HCT116 (cell line): ENCODE data around the gene FAM131C. TPM values are rescaled to one million over a fixed set of nuclear protein-coding genes. Genes with fewer than 3 reads are reported as not detected.

Experiments
- ATAC-seq: fragments of 200-7000 bp; cut with Tn5 transposase; 2 replicates; pipeline ENCODE4 v1.9.1; 2020; ENCODE audit warnings: mild to moderate bottlenecking, moderate library complexity
- BruUV-seq: library from RNA; stranded (reverse); fragments of 400-500 nt; replicated peaks from 2 replicates; lab custom pipeline; 2021; lab: Mats Ljungman, UMichigan
- CTCF ChIA-PET: fragments of 300-600 bp; sonication (Branson Sonifier 250); formaldehyde crosslinking; loops from one replicate; lab custom pipeline; 2021; ENCODE audit warnings: antibody characterized with exemption; lab: Charles Lee
- POLR2A ChIA-PET: fragments of 300-600, 350-600 bp; sonication (Branson Sonifier 250); formaldehyde crosslinking; loops from one replicate; lab custom pipeline; 2021; ENCODE audit warnings: antibody characterized with exemption; lab: Charles Lee
- RAD21 ChIA-PET, 2 experiments: fragments of 300-600 bp; sonication (Branson Sonifier 250); formaldehyde crosslinking; loops; one replicate each; lab custom pipeline; 2023; ENCODE audit warnings: low total read pairs in 2 of 2; ENCODE audit not compliant: uncharacterized antibody in 2 of 2, unreplicated experiment in 2 of 2, low non-redundant PET in 1 of 2; lab: Charles Lee
- DNase-seq: peaks from one replicate; pipeline ENCODE4 v3.0.0-alpha.2; 2010; ENCODE audit warnings: low read depth, low spot score
- H2AFZ ChIP-seq: fragments of 200-600 bp; shearing (Covaris generic), sonication (generic); 2 replicates; pipeline ENCODE4 v1.6.1; 2017; ENCODE audit warnings: low read depth, mixed run types, mixed read lengths, antibody characterized with exemption, low read length; ENCODE audit not compliant: poor library complexity, severe bottlenecking
- H3K27ac ChIP-seq: 2 replicates; pipeline ENCODE4 v1.5.1; 2012; ENCODE audit warnings: low read depth, low read length
- H3K27me3 ChIP-seq: fragments of 200-600 bp; sonication (generic); 2 replicates; pipeline ENCODE4 v1.6.1; 2016; ENCODE audit warnings: mixed run types, low read length, mixed read lengths; ENCODE audit not compliant: insufficient read depth
- H3K36me3 ChIP-seq, 2 experiments: fragments of 200-500 bp in 1 of 2; fragments of 200-600 bp in 1 of 2; sonication (Bioruptor generic) in 1 of 2; sonication (generic) in 1 of 2; 2 replicates each; pipeline versions ENCODE4 v1.5.1 to v1.6.1; 2014 to 2016; ENCODE audit warnings: low read length in 2 of 2, inconsistent platforms in 1 of 2, mixed read lengths in 1 of 2, mixed run types in 1 of 2; ENCODE audit not compliant: insufficient read depth in 2 of 2, control insufficient read depth in 1 of 2
- H3K4me1 ChIP-seq, 2 experiments: fragments of 200-600 bp in 1 of 2; sonication (generic) in 1 of 2; 2 replicates each; pipeline versions ENCODE4 v1.5.1 to v1.6.1; 2012 to 2017; ENCODE audit warnings: low read length in 2 of 2, inconsistent platforms in 1 of 2, mild to moderate bottlenecking in 1 of 2, mixed read lengths in 1 of 2, mixed run types in 1 of 2, moderate library complexity in 1 of 2; ENCODE audit not compliant: insufficient read depth in 2 of 2, control insufficient read depth in 1 of 2
- H3K4me2 ChIP-seq: fragments of 200-600 bp; sonication (generic); 2 replicates; pipeline ENCODE4 v1.6.1; 2017; ENCODE audit warnings: mixed run types, low read length, mixed read lengths
- H3K4me3 ChIP-seq, 2 experiments: fragments of 200-600 bp in 1 of 2; sonication (generic) in 1 of 2; replicated peaks in 1 of 2; 2 replicates each; pipeline ENCODE4 v1.5.1; 2011 to 2016; ENCODE audit warnings: low read length in 2 of 2, control low read depth in 1 of 2, low read depth in 1 of 2, mild to moderate bottlenecking in 1 of 2, mixed read lengths in 1 of 2, mixed run types in 1 of 2
- H3K79me2 ChIP-seq: fragments of 200-600 bp; sonication (generic); 2 replicates; pipeline ENCODE4 v1.6.1; 2017; ENCODE audit warnings: mild to moderate bottlenecking, mixed run types, low read length, moderate library complexity, mixed read lengths; ENCODE audit not compliant: insufficient read depth
- H3K9ac ChIP-seq: fragments of 200-600 bp; sonication (generic); 2 replicates; pipeline ENCODE4 v1.6.1; 2016; ENCODE audit warnings: low read length, mixed read lengths
- H3K9me2 ChIP-seq: fragments of 200-600 bp; sonication (generic), shearing (Covaris generic); 2 replicates; pipeline ENCODE4 v1.6.1; 2017; ENCODE audit warnings: mixed run types, mild to moderate bottlenecking, moderate library complexity; ENCODE audit not compliant: insufficient read depth
- H3K9me3 ChIP-seq, 2 experiments: fragments of 200-500 bp in 1 of 2; fragments of 200-600 bp in 1 of 2; sonication (Bioruptor generic) in 1 of 2; sonication (generic) in 1 of 2; 2 replicates each; pipeline ENCODE4 v1.6.1; 2014 to 2017; ENCODE audit warnings: low read length in 2 of 2, mixed read lengths in 2 of 2, inconsistent platforms in 1 of 2, low read depth in 1 of 2, mild to moderate bottlenecking in 1 of 2, mixed run types in 1 of 2, moderate library complexity in 1 of 2; ENCODE audit not compliant: control insufficient read depth in 1 of 2, insufficient read depth in 1 of 2
- H4K20me1 ChIP-seq: fragments of 200-600 bp; sonication (generic), shearing (Covaris generic); 2 replicates; pipeline ENCODE4 v1.6.1; 2017; ENCODE audit warnings: mixed run types, mild to moderate bottlenecking, moderate library complexity; ENCODE audit not compliant: insufficient read depth
- CBX3 ChIP-seq: IDR thresholded peaks from 2 replicates; pipeline ENCODE4 v1.6.1; 2012; ENCODE audit warnings: low read depth
- CEBPB ChIP-seq: IDR thresholded peaks from 2 replicates; pipeline ENCODE4 v1.6.1; 2012; ENCODE audit warnings: low read depth
- EGR1 ChIP-seq: IDR thresholded peaks from 2 replicates; pipeline ENCODE4 v1.6.1; 2012; ENCODE audit warnings: low read depth
- ELF1 ChIP-seq: IDR thresholded peaks from 2 replicates; pipeline ENCODE4 v1.6.1; 2012; ENCODE audit warnings: low read depth, borderline replicate concordance
- EZH2 ChIP-seq: fragments of 200-600 bp; sonication (generic); IDR thresholded peaks from 2 replicates; pipeline ENCODE4 v1.6.1; 2017; ENCODE audit warnings: antibody characterized with exemption, mixed run types
- EZH2phosphoT487 ChIP-seq: fragments of 200-600 bp; IDR thresholded peaks from 2 replicates; pipeline ENCODE4 v1.6.1; 2018; ENCODE audit warnings: antibody characterized with exemption, borderline replicate concordance
- JUND ChIP-seq: IDR thresholded peaks from 2 replicates; pipeline ENCODE4 v1.6.1; 2012
- MAX ChIP-seq: IDR thresholded peaks from 2 replicates; pipeline ENCODE4 v1.6.1; 2012
- POLR2A ChIP-seq: IDR thresholded peaks from 2 replicates; pipeline ENCODE4 v1.7.0; 2011; ENCODE audit warnings: borderline replicate concordance; ENCODE audit not compliant: insufficient read depth, insufficient read length; ENCODE audit errors: extremely low read depth
- POLR2AphosphoS5 ChIP-seq: IDR thresholded peaks from 2 replicates; pipeline ENCODE4 v1.6.1; 2011; ENCODE audit warnings: mild to moderate bottlenecking, low read depth, low read length, moderate library complexity
- RAD21 ChIP-seq: IDR thresholded peaks from 2 replicates; pipeline ENCODE4 v1.6.1; 2012; ENCODE audit warnings: low read depth, mild to moderate bottlenecking
- SIN3A ChIP-seq: IDR thresholded peaks from 2 replicates; pipeline ENCODE4 v1.6.1; 2012; ENCODE audit warnings: low read depth
- SP1 ChIP-seq: IDR thresholded peaks from 2 replicates; pipeline ENCODE4 v1.6.1; 2012; ENCODE audit warnings: low read depth
- SRF ChIP-seq: IDR thresholded peaks from 2 replicates; pipeline ENCODE4 v1.6.1; 2012; ENCODE audit warnings: low read depth
- TCF7L2 ChIP-seq: IDR thresholded peaks from 2 replicates; pipeline ENCODE4 v1.7.0; 2011; ENCODE audit warnings: borderline replicate concordance, inconsistent platforms; ENCODE audit not compliant: insufficient read depth, insufficient read length; ENCODE audit errors: extremely low read depth
- YY1 ChIP-seq: IDR thresholded peaks from 2 replicates; pipeline ENCODE4 v1.6.1; 2011; ENCODE audit warnings: low read length, low read depth, moderate library complexity, mild to moderate bottlenecking; ENCODE audit not compliant: insufficient replicate concordance; ENCODE audit errors: extremely low read depth
- ZFX ChIP-seq: fragments of 450-650 bp; IDR thresholded peaks from 2 replicates; pipeline ENCODE4 v1.6.1; 2017
- intact Hi-C: fragments of 100-400 bp; cut with micrococcal nuclease; formaldehyde crosslinking; loops from 2 replicates; pipeline ENCODE4 v1.10.0; 2022
- total RNA-seq: library from RNA; stranded (reverse); gene quantifications from one replicate; pipeline ENCODE4 v1.2.1, GENCODE V29; 2021; ENCODE audit not compliant: unreplicated experiment
- TF ChIP-seq, protein P1 (sequence below): IDR thresholded peaks from 2 replicates; pipeline ENCODE4 v1.6.1; 2011; ENCODE audit warnings: mild to moderate bottlenecking, low read length, moderate library complexity; ENCODE audit not compliant: insufficient replicate concordance; ENCODE audit errors: extremely low read depth
- TF ChIP-seq, protein P2 (sequence below): IDR thresholded peaks from 2 replicates; pipeline ENCODE4 v1.6.1; 2012

The FAM131C gene
- total RNA-seq, 1 experiment from 2014 or later, result 11.6 TPM

- peaks cover 3 to 8% of the 10 kb centered on the region in 2 experiments; a peak in 2 of 4 replicates for H3K9me3 ChIP-seq
Observed at GRCh38 chr1:16099412-16099811, 26.0 kb upstream of the FAM131C start.

DNA sequence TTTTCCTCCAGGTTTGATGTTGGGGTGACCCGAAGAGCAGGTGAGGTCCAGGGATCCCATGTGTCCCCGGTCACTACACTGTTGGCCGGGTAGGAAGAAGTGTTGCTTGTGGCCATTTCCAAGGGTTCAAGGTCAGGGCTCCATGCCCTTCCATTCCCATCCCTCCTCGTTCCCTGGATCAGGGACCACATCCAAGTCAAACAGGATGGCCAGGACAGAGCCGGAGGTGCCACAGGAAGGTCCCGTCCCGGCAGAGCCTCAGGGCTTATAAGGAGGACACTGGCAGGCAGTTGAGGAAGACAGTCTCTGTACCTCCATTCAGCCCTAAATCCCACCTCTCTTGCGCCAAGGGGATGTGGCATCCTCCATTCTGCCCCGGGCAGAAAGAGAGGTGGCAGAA, 22.0 kb upstream of the FAM131C start:
- H3K9me3 ChIP-seq, result peaks cover 0 to 6% of the 10 kb centered on the region in 2 experiments; a peak in 1 of 4 replicates
- no peak for ATAC-seq
- RAD21 ChIA-PET, result no interaction called here
- DNase-seq, result no peak
- no peak overlapping the region for H3K27ac ChIP-seq
- BruUV-seq, result no TSS peak
- no peaks in the 10 kb centered on the region for H4K20me1 ChIP-seq
- intact Hi-C loops, result no loop called here
- no peak overlapping the region for H3K4me2 ChIP-seq
- no peaks in the 10 kb centered on the region for H3K36me3 ChIP-seq
- H2AFZ ChIP-seq, result no peak overlapping the region
- H3K79me2 ChIP-seq, result no peaks in the 10 kb centered on the region
- H3K9me2 ChIP-seq, result no peaks in the 10 kb centered on the region
- H3K4me1 ChIP-seq, result peaks cover 9 to 14% of the 10 kb centered on the region in 2 experiments; a peak in 3 of 4 replicates
- TF ChIP-seq MAX (no peak), CBX3 (no peak), EZH2 (no peak), TCF7L2 (no peak), ELF1 (no peak), SRF (no peak), ZFX (no peak), SP1 (no peak), POLR2A (no peak), POLR2AphosphoS5 (no peak), JUND (no peak), RAD21 (no peak), YY1 (no peak)
- TF ChIP-seq, protein P1, sequence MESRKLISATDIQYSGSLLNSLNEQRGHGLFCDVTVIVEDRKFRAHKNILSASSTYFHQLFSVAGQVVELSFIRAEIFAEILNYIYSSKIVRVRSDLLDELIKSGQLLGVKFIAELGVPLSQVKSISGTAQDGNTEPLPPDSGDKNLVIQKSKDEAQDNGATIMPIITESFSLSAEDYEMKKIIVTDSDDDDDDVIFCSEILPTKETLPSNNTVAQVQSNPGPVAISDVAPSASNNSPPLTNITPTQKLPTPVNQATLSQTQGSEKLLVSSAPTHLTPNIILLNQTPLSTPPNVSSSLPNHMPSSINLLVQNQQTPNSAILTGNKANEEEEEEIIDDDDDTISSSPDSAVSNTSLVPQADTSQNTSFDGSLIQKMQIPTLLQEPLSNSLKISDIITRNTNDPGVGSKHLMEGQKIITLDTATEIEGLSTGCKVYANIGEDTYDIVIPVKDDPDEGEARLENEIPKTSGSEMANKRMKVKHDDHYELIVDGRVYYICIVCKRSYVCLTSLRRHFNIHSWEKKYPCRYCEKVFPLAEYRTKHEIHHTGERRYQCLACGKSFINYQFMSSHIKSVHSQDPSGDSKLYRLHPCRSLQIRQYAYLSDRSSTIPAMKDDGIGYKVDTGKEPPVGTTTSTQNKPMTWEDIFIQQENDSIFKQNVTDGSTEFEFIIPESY, result no peak
- TF ChIP-seq, protein P2, sequence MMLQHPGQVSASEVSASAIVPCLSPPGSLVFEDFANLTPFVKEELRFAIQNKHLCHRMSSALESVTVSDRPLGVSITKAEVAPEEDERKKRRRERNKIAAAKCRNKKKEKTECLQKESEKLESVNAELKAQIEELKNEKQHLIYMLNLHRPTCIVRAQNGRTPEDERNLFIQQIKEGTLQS, result no peak
- TF ChIP-seq, all 23 proteins: peak for 0
- H3K9ac ChIP-seq, result no peak overlapping the region
- no peaks in the 10 kb centered on the region for H3K27me3 ChIP-seq
- no peak overlapping the region for H3K4me3 ChIP-seq
- CTCF ChIA-PET, result no interaction called here
- POLR2A ChIA-PET, result no interaction called here

More at GRCh38 chr1:16099412-16099811, 26.0 kb upstream of the FAM131C start:
- H3K4me1 ChIP-seq, result peaks cover 9 to 15% of the 10 kb centered on the region in 2 experiments; a peak in 3 of 4 replicates
- H3K79me2 ChIP-seq, result no peaks in the 10 kb centered on the region
- no peaks in the 10 kb centered on the region for H3K27me3 ChIP-seq
- RAD21 ChIA-PET, result no interaction called here
- H4K20me1 ChIP-seq, result no peaks in the 10 kb centered on the region
- no peak overlapping the region for H3K4me2 ChIP-seq
- H3K36me3 ChIP-seq, result no peaks in the 10 kb centered on the region
- no peak overlapping the region for H2AFZ ChIP-seq
- intact Hi-C loops, result no loop called here
- CTCF ChIA-PET, result no interaction called here
- POLR2A ChIA-PET, result no interaction called here
- H3K4me3 ChIP-seq, result no peak overlapping the region
- DNase-seq, result no peak
- no peak overlapping the region for H3K9ac ChIP-seq
- no peak overlapping the region for H3K27ac ChIP-seq
- TF ChIP-seq SRF (no peak), YY1 (no peak), SP1 (no peak), MAX (no peak), SIN3A (no peak), EGR1 (no peak), CEBPB (no peak), ZFX (no peak), EZH2phosphoT487 (no peak)
- TF ChIP-seq, protein P2, result no peak
- no TSS peak for BruUV-seq
- H3K9me2 ChIP-seq, result no peaks in the 10 kb centered on the region
- no peak for ATAC-seq
